Cardiac septum (tissue), 1 donor: Measurements from ENCODE around the gene ARMC8. TPM values are rescaled to one million over a fixed set of nuclear protein-coding genes. Genes with fewer than 3 reads are reported as not detected.

Source experiments
- DNase-seq: peaks from one replicate; pipeline ENCODE4 v3.0.0-alpha.2; 2020; ENCODE audit warnings: low spot score
- intact Hi-C: fragments of 100-400 bp; cut with DNase I; formaldehyde crosslinking; loops from one replicate; pipeline ENCODE4 v1.14.0; 2022
- total RNA-seq: library from RNA; stranded (reverse); fragmentation: NEBNext Ultra II Directional; extraction: Animal tissue kit (Norgen Biotek cat#: 25700); gene quantifications from one replicate; pipeline ENCODE4 v1.2.1, GENCODE V29; 2021
- donor health status: DM: no; HTN: no; CAD: no.

ARMC8 gene
- total RNA-seq, 1 donor from 2014 or later = 34.2 TPM

GRCh38 chr3:138284957-138285477 lies 97.9 kb downstream of the ARMC8 start:
- no peak for DNase-seq
- intact Hi-C loops = no loop called here

GRCh38 chr3:138289260-138289659 lies 102.2 kb downstream of the ARMC8 start:
- DNase-seq = no peak
- intact Hi-C loops = no loop called here

GRCh38 chr3:138289701-138290100 lies 102.6 kb downstream of the ARMC8 start:
- DNase-seq = no peak
- intact Hi-C loops = no loop called here

- intact Hi-C loops = no loop called here
- DNase-seq = no peak
Measured at GRCh38 chr3:138296639-138297038, 109.5 kb downstream of the ARMC8 start.

GRCh38 chr3:138297059-138297607 lies 110.0 kb downstream of the ARMC8 start:
- intact Hi-C loops = no loop called here
- DNase-seq = no peak

GRCh38 chr3:138297876-138298275 lies 110.8 kb downstream of the ARMC8 start:
- DNase-seq = no peak

GRCh38 chr3:138300647-138301046 lies 113.5 kb downstream of the ARMC8 start:
- no peak for DNase-seq
- intact Hi-C loops = no loop called here

More at GRCh38 chr3:138297876-138298275, 110.8 kb downstream of the ARMC8 start:
- intact Hi-C loops = no loop called here

- DNase-seq = no peak
- intact Hi-C loops = no loop called here
Measured at GRCh38 chr3:138303474-138303873, 116.4 kb downstream of the ARMC8 start.

GRCh38 chr3:138307899-138308298 lies 120.8 kb downstream of the ARMC8 start:
- no peak for DNase-seq
- intact Hi-C loops = no loop called here

- no peak for DNase-seq
- intact Hi-C loops = no loop called here
Measured at GRCh38 chr3:138308783-138309182, 121.7 kb downstream of the ARMC8 start.

- no peak for DNase-seq
- intact Hi-C loops = no loop called here
Measured at GRCh38 chr3:138310494-138310893, 123.4 kb downstream of the ARMC8 start.

GRCh38 chr3:138314751-138315150 lies 127.7 kb downstream of the ARMC8 start:
- intact Hi-C loops = no loop called here

GRCh38 chr3:138317687-138318086 lies 130.6 kb downstream of the ARMC8 start:
- intact Hi-C loops = no loop called here
- DNase-seq = no peak

More at GRCh38 chr3:138314751-138315150, 127.7 kb downstream of the ARMC8 start:
- no peak for DNase-seq

- no peak for DNase-seq
- intact Hi-C loops = loop anchor here (10.0 kb wide), 1 partner anchor 259 kb away; no protein-coding TSS in a partner anchor
Measured at GRCh38 chr3:138323971-138324370, 136.9 kb downstream of the ARMC8 start.

GRCh38 chr3:138325990-138326389 lies 138.9 kb downstream of the ARMC8 start:
- intact Hi-C loops = loop anchor here (10.0 kb wide), 1 partner anchor 261 kb away; no protein-coding TSS in a partner anchor
- DNase-seq = no peak

GRCh38 chr3:138326866-138327595 lies 139.9 kb downstream of the ARMC8 start:
- no peak for DNase-seq
- intact Hi-C loops = loop anchor here (10.0 kb wide), 1 partner anchor 262 kb away; no protein-coding TSS in a partner anchor

GRCh38 chr3:138327831-138328230 lies 140.7 kb downstream of the ARMC8 start:
- intact Hi-C loops = loop anchor here (10.0 kb wide), 1 partner anchor 263 kb away; no protein-coding TSS in a partner anchor
- DNase-seq = no peak

GRCh38 chr3:138328341-138328740 lies 141.2 kb downstream of the ARMC8 start:
- no peak for DNase-seq
- intact Hi-C loops = loop anchor here (10.0 kb wide), 1 partner anchor 264 kb away; no protein-coding TSS in a partner anchor

- peak; percentile 93 for DNase-seq
- intact Hi-C loops = loop anchor here (10.0 kb wide), 1 partner anchor 265 kb away; no protein-coding TSS in a partner anchor
Measured at GRCh38 chr3:138329127-138329983, 142.3 kb downstream of the ARMC8 start, which contains the start of gene NME9. NME9 (minus strand) TSS chr3:138329851; CDS start chr3:138329335, 516 bp downstream.

- intact Hi-C loops = loop anchor here (5.0 to 10.0 kb wide), 4 partner anchors 145 to 585 kb away; partner anchors contain the start of genes ARMC8 and CEP70
- no peak for DNase-seq
Measured at GRCh38 chr3:138329984-138330293, 142.8 kb downstream of the ARMC8 start.
